GM12875 (cell line): ENCODE data around the gene HMOX1.

ENCODE experiments used
- H3K4me3 ChIP-seq: one replicate; pipeline ENCODE4 v1.5.1; 2011; ENCODE audit warnings: low read depth, low read length, control low read depth
- TF ChIP-seq, protein P1 (sequence below): IDR thresholded peaks from 2 replicates; pipeline ENCODE4 v1.5.1; 2011; ENCODE audit warnings: low read depth, mild to moderate bottlenecking, control low read depth, inconsistent platforms, low read length, moderate library complexity, borderline replicate concordance; ENCODE audit not compliant: insufficient read depth

The HMOX1 gene

DNA sequence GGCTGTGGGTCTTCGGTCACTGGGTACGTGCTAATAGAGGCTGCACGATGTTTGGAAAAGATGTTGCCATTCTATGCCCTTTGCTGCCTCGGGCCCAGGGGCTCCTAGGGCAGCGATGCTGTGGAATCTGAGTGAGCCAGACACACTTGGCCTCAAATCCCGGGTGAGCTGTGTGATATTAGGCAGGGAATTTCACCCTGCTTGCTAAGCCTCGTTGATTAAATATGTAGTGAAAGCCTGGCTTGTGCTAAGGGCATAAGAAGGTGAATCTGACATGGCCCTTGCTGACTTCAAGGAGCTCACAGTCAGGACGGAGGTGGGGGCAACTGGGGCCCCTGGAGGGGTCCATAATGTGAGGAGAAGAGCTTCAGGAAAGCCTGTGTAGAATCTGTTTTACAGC lies 5.4 kb upstream of the HMOX1 start:
- no peak overlapping the region for H3K4me3 ChIP-seq
- TF ChIP-seq, protein P1, sequence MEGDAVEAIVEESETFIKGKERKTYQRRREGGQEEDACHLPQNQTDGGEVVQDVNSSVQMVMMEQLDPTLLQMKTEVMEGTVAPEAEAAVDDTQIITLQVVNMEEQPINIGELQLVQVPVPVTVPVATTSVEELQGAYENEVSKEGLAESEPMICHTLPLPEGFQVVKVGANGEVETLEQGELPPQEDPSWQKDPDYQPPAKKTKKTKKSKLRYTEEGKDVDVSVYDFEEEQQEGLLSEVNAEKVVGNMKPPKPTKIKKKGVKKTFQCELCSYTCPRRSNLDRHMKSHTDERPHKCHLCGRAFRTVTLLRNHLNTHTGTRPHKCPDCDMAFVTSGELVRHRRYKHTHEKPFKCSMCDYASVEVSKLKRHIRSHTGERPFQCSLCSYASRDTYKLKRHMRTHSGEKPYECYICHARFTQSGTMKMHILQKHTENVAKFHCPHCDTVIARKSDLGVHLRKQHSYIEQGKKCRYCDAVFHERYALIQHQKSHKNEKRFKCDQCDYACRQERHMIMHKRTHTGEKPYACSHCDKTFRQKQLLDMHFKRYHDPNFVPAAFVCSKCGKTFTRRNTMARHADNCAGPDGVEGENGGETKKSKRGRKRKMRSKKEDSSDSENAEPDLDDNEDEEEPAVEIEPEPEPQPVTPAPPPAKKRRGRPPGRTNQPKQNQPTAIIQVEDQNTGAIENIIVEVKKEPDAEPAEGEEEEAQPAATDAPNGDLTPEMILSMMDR: no peak

DNA sequence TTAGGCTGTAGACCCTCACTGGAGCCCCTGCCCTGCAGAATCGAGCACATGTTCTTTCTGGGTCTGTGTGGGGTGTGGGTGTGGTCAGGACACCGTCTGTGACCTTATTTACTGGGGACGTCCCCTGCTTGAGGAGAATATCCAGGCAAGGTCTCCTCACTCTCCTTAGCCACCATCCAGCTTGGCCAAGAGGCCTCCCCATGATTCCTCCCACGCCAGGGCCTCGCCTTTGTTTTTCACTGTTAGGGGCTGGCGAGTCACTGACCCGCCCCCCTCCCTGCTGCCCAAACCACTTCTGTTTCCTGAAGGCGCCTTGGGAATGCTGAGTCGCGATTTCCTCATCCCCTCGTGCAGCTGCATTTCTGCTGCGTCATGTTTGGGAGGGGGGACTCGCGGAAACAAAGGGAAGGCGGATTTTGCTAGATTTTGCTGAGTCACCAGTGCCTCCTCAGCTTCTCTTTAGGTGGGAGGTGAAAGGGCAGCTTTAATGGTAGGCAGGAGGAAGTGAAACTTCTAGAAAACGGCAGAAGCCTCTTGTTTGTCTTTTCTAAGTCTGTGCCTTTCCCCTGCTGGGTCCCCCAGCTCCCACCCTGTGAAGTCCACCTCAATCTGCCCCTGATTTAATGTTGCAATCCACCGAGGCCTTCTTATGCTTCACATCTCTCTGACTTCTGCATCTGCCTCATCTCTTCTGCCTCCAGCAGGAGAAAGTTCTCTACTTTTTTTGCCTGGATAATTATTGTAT lies 4.0 kb upstream of the HMOX1 start:
- H3K4me3 ChIP-seq: no peak overlapping the region
- TF ChIP-seq, protein P1: no peak

DNA sequence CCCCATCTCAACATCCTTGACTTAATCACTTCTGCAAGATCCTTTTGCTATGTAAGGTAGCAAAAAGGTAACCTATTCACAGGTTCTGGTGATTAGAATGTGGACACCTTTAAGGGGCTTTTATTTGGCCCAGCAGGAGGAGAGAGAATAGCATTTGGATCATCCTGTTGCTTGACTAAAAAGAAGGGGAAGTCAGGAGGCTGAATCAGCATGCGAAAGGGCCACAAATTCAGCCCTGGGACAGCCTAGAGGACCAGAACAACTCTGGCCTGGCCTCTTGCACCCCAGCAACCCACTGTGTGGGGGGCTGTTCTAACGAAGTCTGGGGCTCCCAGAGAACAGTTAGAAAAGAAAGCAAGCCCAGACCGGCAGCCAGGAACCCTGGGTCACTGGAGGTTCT lies 3.2 kb upstream of the HMOX1 start:
- H3K4me3 ChIP-seq: no peak overlapping the region

DNA sequence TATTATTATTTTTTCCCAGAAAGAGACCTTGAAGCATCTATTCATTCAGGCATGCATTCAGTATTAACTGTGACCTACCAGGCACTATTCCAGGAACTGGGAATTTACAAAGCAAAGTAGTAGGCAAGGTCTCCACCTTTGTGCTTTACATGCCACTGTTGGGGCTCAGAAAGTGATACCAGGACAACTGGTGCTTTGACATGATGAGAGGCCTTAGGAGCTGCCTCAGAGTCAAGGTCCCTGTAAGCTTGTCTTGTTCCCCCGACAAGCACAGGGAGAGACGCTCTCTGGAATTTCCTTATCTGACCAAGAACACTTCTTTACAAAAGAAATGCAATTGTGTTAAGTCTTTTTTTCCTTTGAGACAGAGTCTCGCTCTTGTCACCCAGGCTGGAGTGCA lies 2.3 kb upstream of the HMOX1 start:
- no peak overlapping the region for H3K4me3 ChIP-seq
- TF ChIP-seq, protein P1: no peak

More for the DNA sequence above, 3.2 kb upstream of the HMOX1 start:
- TF ChIP-seq, protein P1: no peak

DNA sequence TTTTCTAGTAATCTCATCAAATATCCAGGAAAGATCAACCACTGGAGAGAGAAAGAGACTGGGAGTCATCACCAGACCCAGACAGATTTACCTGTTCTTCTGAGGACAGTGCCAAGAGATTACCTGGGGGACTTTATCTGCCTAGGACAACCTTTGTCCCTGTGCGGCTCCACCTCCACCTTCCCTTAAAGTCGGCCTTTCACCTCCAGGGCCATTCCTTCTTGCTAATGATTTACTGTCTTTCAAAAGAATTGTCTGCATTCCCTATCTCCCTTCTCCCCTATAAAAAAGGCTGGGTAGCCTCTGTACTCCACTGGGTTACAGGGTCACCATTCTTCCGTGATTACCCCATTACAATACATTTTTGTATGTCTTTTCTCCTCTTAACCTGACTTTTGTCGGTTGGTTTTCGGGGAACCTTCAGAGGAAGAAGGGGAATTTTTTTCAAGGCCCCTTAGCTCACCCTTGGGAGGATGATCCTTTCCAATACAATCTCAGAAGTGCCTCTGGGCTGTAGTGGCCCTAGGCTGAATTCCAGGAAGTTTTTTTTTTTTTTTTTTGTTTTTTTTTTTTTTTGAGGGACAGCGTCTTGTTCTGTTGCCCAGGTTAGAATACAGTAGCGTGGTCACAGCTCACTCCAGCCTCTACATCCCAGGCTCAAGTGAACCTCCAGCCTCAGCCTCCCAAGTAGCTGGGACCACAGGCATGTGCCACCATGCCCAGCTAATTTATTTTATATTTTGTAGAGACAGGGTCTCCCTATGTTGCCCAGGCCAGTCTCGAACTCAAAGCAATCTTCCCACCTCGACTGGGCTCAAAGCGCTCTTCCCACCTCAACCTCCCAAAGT lies 1.5 kb upstream of the HMOX1 start:
- TF ChIP-seq, protein P1: no peak
- H3K4me3 ChIP-seq: no peak overlapping the region

DNA sequence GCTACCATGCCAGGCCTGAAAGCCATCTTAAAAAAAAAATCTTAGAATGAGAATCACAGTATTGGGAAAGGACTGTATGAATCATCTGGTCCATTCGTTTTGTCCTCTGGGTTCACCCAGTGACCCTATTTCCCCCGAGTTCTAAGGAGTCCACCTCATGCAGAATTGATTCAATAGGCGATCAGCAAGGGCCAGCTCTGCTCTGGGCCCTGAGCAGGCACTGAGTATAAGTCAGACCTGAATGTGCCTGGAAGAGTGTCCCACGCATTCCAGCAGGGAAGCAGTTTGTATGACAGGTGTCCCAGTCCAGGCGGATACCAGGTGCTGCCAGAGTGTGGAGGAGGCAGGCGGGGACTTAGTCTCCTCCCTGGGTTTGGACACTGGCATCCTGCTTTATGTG lies 883 bp upstream of the HMOX1 start:
- H3K4me3 ChIP-seq: no peak overlapping the region
- TF ChIP-seq, protein P1: no peak
